Activated naive CD8-positive, alpha-beta T cell (primary cell): Measurements from ENCODE around the gene ARHGEF26.

Experiments
- H3K27ac Mint-ChIP-seq: one replicate; pipeline ENCODE4 v1.8.0; 2021; ENCODE audit warnings: mixed read lengths
- H3K27me3 Mint-ChIP-seq: one replicate; pipeline ENCODE4 v1.8.0; 2021; ENCODE audit warnings: mixed read lengths
- H3K36me3 Mint-ChIP-seq: one replicate; pipeline ENCODE4 v1.8.0; 2021; ENCODE audit warnings: mixed read lengths
- H3K4me1 Mint-ChIP-seq: one replicate; pipeline ENCODE4 v1.8.0; 2021; ENCODE audit warnings: low read depth, mixed read lengths
- H3K4me3 Mint-ChIP-seq: one replicate; pipeline ENCODE4 v1.8.0; 2021; ENCODE audit warnings: mild to moderate bottlenecking, mixed read lengths
- H3K9me3 Mint-ChIP-seq: one replicate; pipeline ENCODE4 v1.8.0; 2021; ENCODE audit warnings: low read depth, mixed read lengths

The ARHGEF26 gene

DNA sequence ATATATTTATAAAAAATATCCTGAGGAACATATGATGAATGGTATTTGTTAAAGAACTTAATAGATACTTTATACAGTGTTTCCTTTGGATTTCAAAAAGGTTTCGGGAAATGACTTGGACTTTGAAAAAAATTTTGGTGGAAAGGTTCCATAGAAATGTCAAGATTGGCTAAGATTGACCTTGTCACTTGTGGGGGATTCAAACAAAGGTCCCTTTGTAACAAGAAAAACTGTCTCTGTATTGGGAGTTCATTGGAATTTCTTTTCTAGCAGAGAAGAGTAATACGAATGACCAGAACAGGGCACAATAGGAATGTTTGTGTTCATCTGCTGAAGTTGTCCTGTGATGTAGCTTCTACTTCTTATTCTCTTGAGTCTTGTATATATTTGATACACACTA, 43.2 kb downstream of the ARHGEF26 start:
- Mint-ChIP-seq H3K27ac (no peak overlapping the region), H3K4me3 (no peak overlapping the region), H3K27me3 (peaks cover 2% of the 10 kb centered on the region), H3K4me1 (no peaks in the 10 kb centered on the region), H3K36me3 (no peaks in the 10 kb centered on the region), H3K9me3 (no peaks in the 10 kb centered on the region)

DNA sequence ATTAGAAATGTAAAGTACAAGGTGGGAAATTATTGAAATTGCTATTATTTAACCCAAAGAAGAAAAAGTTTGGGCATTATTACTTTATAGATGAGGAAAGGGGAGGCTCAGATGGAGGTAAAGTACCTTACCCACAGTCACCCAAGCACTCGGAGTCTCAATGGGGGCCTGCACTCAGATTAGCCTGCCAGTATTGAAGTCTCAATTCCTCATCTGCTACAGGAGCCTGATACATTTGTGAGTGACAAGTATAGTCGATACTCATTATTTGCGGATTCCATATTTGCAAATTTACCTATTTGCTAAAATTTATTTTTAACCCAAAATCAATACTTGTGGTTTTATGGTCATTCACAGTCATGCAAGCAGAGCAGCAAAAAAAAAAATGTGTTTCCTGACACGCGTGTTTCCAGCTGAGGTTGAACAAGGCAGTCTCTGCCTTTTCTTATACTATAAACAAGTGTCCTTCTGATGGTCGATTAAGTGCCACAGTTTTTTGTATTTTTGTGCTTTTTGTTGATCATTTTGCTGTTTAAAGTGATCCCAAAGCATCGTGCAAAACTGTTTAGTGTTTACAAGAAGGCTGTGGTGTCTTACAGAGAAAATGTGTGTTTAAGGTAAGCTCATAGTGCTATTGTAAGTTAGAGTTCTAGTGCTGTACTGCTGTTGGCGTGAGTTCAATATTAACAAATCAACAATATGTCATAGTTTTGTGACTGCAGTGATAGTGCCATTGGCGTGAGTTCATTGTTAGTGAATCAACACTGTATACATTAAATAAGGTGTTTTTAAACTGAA, 48.0 kb downstream of the ARHGEF26 start:
- Mint-ChIP-seq H3K27ac (no peak overlapping the region), H3K27me3 (peaks cover 2% of the 10 kb centered on the region), H3K9me3 (no peaks in the 10 kb centered on the region), H3K36me3 (no peaks in the 10 kb centered on the region), H3K4me3 (no peak overlapping the region), H3K4me1 (no peaks in the 10 kb centered on the region)

DNA sequence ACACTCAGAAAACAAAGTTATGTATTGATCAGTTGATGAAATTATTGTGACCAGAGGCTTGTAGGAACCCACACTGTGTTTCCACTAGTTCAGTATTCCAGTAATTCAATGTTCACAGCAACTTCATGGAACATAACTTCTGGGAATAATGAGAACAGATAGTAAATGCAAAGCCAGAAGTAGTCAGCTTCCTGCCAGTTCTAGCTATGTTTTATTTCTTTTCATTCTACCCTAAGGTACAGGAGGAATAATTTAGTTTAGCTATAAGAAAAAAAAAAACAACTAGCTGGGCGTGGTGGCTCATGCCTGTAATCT, 48.6 kb downstream of the ARHGEF26 start:
- Mint-ChIP-seq H3K4me3 (no peak overlapping the region), H3K36me3 (no peaks in the 10 kb centered on the region), H3K4me1 (no peaks in the 10 kb centered on the region), H3K27me3 (peaks cover 2% of the 10 kb centered on the region), H3K9me3 (no peaks in the 10 kb centered on the region), H3K27ac (no peak overlapping the region)

DNA sequence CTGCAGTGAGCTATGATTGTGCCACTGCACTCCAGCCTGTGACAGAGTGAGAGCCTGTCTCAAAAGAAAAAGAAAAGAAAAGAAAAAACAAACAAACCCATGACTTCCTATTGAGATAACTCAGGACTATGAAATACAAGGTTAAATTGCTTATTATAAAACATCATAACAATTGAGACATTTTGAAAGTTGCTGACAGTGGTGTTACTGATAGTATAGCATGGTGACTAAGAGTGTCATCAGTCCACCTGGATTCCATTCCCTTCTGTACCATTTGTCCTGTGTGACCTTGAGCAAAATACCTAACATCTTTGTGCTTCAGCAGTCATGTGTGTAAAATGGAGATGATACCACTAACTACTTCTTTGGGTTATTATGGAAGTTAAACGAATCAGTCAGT, 49.1 kb downstream of the ARHGEF26 start:
- Mint-ChIP-seq H3K27ac (no peak overlapping the region), H3K4me3 (no peak overlapping the region), H3K36me3 (no peaks in the 10 kb centered on the region), H3K4me1 (no peaks in the 10 kb centered on the region), H3K9me3 (no peaks in the 10 kb centered on the region), H3K27me3 (peaks cover 2% of the 10 kb centered on the region)

DNA sequence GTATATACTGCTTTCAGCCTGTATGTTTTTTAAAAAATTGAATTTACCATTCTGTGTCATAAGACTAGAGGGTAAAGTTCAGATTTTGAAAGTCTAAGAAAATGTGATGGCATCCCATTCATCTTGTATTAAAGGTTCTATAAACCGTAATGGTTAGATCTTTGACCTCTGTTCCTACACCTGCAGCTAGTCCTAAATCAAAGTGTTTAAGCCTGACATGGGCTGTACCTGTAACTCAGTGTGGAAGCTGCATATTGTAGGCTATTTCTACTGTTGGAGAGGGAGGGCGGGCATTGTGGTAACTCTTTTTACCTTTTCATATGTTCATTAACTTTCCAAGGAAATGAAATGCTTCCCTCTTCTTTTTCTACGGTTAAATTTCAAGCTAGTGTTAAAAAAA, 53.9 kb downstream of the ARHGEF26 start:
- Mint-ChIP-seq H3K9me3 (no peaks in the 10 kb centered on the region), H3K36me3 (no peaks in the 10 kb centered on the region), H3K4me3 (no peak overlapping the region), H3K27ac (no peak overlapping the region), H3K27me3 (no peaks in the 10 kb centered on the region), H3K4me1 (no peaks in the 10 kb centered on the region)

DNA sequence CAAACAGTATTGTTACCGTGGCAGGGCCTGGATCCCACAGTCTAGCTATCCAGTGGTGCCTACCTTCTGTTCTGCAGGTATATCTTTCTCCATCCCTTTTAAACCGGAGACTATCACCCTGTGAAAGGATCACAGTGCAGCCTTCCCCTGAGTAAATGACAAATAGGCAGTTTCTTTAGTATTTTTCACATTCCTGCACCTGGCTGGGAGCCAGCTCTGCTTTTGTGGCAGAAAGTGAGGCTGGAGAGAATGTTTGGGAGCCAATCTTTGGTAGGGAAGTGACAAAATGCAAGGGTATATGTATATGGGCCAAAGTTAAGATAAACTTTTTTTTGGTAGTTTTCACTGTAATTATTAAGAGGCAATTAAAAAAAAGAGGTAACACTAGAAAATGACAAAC, 54.8 kb downstream of the ARHGEF26 start:
- Mint-ChIP-seq H3K27me3 (no peaks in the 10 kb centered on the region), H3K4me3 (no peak overlapping the region), H3K9me3 (no peaks in the 10 kb centered on the region), H3K4me1 (no peaks in the 10 kb centered on the region), H3K27ac (no peak overlapping the region), H3K36me3 (no peaks in the 10 kb centered on the region)

DNA sequence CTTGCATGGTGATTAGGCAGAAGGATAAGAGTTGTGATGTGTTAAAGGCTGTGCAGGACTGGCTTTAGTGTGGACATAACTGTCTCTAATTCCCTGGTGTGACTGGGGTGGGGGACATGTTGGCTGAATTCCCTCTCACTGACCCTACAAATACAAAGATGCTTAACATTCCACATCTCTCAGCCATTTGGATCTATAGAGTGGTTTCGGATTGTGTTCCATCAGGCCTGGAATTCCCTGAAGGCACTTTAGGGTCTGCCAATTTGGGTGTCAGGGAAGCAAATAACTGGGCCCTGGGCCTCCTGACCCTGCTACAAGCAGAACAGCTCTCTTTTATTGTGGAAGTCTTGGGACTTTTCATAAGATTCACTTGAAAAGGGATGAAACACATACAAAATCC, 56.2 kb downstream of the ARHGEF26 start:
- no peaks in the 10 kb centered on the region for H3K4me1 Mint-ChIP-seq
- H3K36me3 Mint-ChIP-seq, result no peaks in the 10 kb centered on the region
- H3K27ac Mint-ChIP-seq, result no peak overlapping the region
- H3K4me3 Mint-ChIP-seq, result no peak overlapping the region
- H3K9me3 Mint-ChIP-seq, result no peaks in the 10 kb centered on the region
- no peaks in the 10 kb centered on the region for H3K27me3 Mint-ChIP-seq

DNA sequence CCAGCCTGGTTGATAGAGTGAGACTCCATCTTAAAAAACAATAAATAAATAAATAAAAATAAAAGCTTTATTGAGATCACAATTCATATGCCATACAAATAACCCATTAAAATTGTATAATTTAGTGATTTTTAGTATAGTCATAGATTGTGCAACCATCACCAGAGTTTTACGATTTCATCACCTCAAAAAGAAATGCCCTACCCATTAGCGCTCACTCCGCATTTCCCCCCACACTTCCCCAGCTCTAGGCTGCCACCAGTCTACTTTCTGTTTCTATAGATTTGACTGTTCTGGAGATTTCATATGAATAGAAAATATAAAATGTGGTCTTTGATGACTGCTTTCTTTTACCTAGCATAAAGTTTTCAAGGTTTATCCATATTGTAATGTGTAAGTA, 57.0 kb downstream of the ARHGEF26 start:
- Mint-ChIP-seq H3K27me3 (no peaks in the 10 kb centered on the region), H3K4me3 (no peak overlapping the region), H3K36me3 (no peaks in the 10 kb centered on the region), H3K4me1 (no peaks in the 10 kb centered on the region), H3K27ac (no peak overlapping the region), H3K9me3 (no peaks in the 10 kb centered on the region)

DNA sequence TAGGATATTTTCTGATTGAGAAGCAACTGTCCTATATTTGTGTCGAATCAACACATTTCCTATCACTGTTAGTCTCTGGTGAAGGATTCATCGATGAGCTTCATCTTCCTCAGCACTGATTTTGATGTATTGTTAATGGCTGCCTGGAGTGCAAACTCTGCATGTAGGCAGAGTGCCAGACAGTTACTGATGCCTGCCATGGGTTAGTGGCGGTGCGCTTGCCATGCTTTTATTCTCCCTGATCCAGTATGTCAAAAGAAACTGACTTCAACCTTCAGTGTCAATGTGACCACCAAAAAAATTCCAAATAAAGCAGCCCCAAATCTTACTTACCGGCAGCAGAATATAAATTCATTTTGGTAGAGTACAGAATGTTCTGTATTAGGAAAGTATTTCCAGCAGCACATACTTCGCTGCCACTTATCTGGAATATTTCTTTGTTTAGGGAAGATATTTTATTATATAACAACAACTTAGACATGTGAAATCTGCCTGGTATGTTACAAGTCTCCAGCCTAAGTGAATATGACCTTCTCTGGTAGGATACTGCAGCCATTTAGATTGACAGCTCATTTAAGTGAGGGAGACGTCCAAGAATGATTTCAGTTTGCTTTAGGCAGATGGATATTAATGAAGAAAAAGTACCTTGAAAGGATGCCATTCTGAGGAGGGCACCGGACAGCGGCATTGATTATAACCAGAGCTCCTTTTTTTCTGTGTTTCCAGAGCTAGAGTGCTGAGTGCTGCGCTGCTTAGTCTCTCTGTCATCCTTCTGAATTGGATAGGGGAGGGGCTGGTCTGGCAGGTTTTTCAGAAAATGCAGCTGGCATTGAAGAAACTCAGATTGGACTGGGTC, 59.9 kb downstream of the ARHGEF26 start:
- no peaks in the 10 kb centered on the region for H3K4me1 Mint-ChIP-seq
- H3K27me3 Mint-ChIP-seq, result peaks cover 5% of the 10 kb centered on the region
- no peaks in the 10 kb centered on the region for H3K36me3 Mint-ChIP-seq
- H3K4me3 Mint-ChIP-seq, result no peak overlapping the region
- no peaks in the 10 kb centered on the region for H3K9me3 Mint-ChIP-seq
- H3K27ac Mint-ChIP-seq, result no peak overlapping the region

DNA sequence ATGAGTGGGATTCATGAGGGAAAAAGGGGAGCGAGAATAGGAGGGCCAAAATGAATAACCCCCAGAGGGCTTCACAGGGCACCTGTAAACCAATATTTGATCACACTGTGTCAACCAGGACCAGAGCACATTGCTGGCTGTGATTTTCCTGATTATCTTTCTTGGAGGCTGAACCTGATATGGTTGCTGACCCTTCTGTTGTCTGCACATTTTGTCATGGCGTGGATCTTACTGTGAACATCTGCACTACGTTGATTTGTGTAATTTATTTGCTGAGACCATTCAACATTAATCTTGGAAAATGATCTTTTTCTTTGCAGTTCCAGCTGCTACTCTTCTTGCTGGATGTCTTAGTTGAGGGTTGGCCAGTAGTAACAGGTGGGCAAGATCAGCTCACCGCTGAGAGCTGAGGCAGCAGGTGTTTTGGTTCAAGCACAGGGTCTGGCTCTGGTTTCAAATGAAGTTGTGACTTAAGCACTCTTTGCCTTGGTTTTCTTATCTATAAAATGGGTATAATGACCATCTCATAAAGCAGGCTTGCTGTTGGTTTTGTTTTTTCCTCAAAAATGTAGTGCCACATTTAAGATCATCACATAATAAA, 61.2 kb downstream of the ARHGEF26 start:
- H3K9me3 Mint-ChIP-seq, result no peaks in the 10 kb centered on the region
- no peak overlapping the region for H3K4me3 Mint-ChIP-seq
- H3K27me3 Mint-ChIP-seq, result peaks cover 5% of the 10 kb centered on the region
- no peaks in the 10 kb centered on the region for H3K4me1 Mint-ChIP-seq
- H3K27ac Mint-ChIP-seq, result no peak overlapping the region
- no peaks in the 10 kb centered on the region for H3K36me3 Mint-ChIP-seq

DNA sequence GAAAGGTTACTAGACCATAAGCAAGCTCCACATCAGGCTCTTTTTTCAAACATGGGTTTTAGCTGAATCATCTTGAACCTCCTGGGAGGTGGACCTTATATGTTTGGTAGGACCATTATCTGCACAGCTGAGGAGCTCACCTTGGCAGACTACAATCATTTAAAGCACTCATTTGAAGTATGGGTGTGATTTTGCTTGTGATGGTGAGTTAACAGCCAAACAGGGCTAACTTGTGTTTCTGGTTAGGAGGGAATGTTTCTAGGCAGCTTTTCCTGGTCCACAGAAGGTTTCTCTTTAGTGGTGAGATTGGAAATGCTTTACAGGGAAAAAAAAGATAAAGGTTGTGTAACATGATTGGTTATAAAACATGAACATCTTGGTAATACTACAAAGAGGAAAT, 61.8 kb downstream of the ARHGEF26 start:
- Mint-ChIP-seq H3K27ac (no peak overlapping the region), H3K4me3 (no peak overlapping the region), H3K9me3 (no peaks in the 10 kb centered on the region), H3K27me3 (peaks cover 5% of the 10 kb centered on the region), H3K4me1 (no peaks in the 10 kb centered on the region), H3K36me3 (no peaks in the 10 kb centered on the region)

DNA sequence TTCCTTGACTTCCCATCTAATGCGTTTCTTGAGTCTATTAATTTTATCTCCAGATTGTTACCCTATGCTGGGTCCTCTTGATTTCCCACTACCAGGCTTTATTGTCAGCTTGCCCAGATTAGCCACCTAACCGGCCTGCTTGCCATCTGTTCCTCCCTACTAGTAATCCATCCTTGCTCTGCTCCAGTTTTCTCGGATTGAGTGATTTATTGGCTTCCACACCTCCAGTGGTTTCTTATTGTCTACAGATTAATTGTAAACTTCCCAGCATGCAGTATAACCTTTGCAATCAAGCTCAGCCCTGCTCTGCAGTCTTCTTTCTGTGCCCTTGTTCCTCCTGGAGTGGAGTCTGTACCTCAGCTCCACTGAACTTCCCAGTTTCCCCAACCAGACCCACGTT, 63.4 kb downstream of the ARHGEF26 start:
- Mint-ChIP-seq H3K27ac (no peak overlapping the region), H3K4me3 (no peak overlapping the region), H3K9me3 (no peaks in the 10 kb centered on the region), H3K4me1 (no peaks in the 10 kb centered on the region), H3K27me3 (peaks cover 5% of the 10 kb centered on the region), H3K36me3 (no peaks in the 10 kb centered on the region)

DNA sequence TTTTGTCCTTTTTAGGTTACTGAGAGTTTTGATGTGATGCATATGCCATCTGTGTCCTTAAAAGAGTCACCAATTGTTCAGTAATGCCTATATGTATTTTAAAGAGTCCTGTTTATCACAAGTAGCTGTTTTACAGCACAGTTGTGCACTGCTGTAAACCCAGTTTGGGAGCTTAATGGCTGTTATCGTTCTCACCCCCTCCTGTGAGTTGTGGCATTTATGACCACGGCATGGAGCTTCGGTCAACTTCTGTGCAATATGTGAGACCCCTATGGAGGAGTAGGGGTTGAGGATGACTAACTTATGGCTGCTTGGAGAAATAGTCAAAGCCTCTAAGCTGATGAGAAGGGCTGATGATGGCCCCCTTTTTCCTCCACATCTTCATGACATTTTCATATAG, 67.2 kb downstream of the ARHGEF26 start:
- Mint-ChIP-seq H3K4me1 (no peaks in the 10 kb centered on the region), H3K27ac (no peak overlapping the region), H3K36me3 (no peaks in the 10 kb centered on the region), H3K4me3 (no peak overlapping the region), H3K27me3 (peaks cover 8% of the 10 kb centered on the region), H3K9me3 (no peaks in the 10 kb centered on the region)

DNA sequence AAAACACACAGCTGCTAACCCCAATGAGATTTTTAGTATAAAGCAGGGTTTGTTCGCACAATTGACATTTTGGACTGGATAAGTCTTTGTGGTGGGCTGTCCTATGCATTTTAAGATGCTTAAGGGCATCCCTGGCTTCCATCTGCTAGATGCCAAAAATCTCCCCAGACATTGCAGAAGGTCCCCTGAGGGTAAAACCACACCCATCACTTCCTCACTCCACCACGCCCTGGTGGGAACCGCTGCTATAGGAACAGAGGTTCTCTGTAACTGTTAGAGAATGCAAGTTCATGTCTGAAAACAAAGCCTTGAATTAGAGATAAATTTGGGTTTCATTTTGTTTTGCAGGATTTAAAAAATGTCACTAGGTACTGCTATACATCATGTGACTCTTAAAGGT, 67.7 kb downstream of the ARHGEF26 start:
- no peak overlapping the region for H3K27ac Mint-ChIP-seq
- no peaks in the 10 kb centered on the region for H3K4me1 Mint-ChIP-seq
- H3K36me3 Mint-ChIP-seq, result no peaks in the 10 kb centered on the region
- H3K9me3 Mint-ChIP-seq, result no peaks in the 10 kb centered on the region
- peaks cover 8% of the 10 kb centered on the region for H3K27me3 Mint-ChIP-seq
- no peak overlapping the region for H3K4me3 Mint-ChIP-seq

DNA sequence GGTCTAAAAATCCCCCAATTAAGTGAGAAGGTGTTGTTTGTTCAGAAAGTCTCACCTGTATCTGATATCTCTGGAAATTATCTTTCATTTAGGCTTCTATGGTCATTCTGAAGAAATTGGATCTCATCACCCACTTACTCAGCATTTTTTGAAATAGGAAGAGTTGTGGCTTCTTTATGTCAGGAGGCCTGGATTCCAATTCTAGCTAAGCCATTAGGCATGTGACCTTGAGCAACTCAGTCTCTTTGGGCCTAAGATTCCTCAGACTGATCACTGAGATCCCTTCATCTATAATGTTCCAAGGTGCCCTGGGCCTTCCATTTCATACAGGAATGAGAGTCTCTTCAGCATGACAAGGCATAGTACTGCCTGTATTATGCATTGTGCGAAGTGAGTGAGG, 70.3 kb downstream of the ARHGEF26 start:
- Mint-ChIP-seq H3K4me3 (no peak overlapping the region), H3K9me3 (no peaks in the 10 kb centered on the region), H3K27me3 (peaks cover 3% of the 10 kb centered on the region), H3K27ac (no peak overlapping the region), H3K36me3 (no peaks in the 10 kb centered on the region), H3K4me1 (no peaks in the 10 kb centered on the region)
